NCI-H226 (cell line): ENCODE data around the gene EFHD2.
"Not testable (repeated sequence)": the region's sequence is repeated elsewhere in the genome, so short reads cannot be mapped to it uniquely, and the experiment has no call there.

Experiments used
- DNase-seq: peaks from one replicate; pipeline ENCODE4 v3.0.0-alpha.2; 2015

EFHD2 gene

DNA sequence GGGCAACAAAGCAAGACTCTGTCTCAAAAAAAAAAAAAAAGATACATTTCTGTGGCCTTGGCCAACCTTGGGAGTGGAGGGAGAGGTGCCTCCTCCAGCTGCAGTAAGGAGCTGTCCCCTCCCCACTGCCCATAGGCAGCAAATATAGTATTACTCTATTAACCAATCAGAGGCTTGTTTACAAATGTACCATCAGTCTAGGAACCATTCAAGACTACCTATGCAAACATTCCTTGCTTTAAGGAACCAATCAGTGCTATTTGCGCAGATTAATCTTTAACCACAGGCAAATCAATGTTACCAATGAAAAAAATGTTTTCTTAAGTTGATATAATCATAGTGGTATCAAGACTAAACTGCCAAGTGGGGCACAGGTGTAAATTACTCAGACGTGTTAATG lies 47.9 kb downstream of the EFHD2 start:
- no peak for DNase-seq

DNA sequence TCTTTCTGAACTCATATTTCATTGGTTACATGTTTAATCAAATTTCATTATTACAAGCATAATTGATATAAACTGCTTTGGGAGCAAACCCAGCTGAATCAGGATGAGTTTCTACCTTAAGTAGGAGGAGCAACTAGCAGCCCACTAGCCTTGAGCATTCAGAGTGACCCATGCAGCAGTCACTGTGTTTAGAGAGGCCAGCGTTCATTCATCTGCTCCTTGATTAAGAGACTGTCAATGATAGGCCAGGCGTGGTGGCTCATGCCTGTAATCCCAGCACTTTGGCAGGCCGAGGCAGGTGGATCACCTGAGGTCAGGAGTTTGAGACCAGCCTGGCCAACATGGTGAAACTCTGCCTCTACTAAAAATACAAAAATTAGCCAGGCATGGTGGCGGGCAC lies 48.7 kb downstream of the EFHD2 start:
- DNase-seq: not testable (repeated sequence)

DNA sequence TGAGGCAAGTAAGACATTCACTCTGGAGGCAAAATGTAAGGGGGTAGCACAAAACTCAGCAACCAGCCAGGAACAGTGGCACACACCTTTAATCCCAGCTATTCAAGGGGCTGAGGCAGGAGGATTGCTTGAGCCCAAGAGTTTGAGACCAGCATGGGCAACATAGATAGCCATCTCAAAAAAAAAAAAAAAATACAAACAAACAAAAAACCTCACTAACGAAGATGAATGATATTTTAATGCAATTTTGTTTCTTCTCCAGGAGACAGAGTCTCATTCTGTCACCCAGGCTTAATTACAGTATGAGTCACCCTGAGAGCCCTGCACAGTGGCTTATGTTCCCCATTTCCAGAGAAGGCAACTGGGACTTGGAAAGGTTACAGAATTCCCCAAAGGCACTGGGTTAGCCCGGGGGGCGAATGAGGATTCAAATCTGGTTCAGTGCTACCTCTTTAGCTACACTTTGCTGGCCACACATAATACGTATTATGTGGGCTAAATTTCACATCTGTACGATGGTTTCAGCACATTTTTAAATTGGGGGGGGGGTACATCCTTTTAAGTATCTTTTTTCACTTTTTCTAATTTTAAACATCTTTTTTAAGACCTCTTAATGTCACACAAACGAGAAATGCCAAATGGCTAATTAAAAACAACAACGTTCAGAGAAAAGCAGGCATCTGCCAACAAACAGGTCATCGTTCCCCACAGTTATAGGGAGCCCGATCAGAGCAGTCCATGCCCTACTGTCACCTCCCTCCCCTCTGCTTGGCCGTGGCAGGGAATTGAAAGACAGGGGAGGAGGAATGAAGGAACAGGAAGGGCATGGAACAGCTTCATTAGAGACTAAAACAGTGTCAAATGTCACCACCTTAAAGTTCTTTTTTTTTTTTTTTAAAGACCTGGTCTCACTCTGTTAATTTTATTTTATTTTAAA lies 50.4 kb downstream of the EFHD2 start:
- no peak for DNase-seq

DNA sequence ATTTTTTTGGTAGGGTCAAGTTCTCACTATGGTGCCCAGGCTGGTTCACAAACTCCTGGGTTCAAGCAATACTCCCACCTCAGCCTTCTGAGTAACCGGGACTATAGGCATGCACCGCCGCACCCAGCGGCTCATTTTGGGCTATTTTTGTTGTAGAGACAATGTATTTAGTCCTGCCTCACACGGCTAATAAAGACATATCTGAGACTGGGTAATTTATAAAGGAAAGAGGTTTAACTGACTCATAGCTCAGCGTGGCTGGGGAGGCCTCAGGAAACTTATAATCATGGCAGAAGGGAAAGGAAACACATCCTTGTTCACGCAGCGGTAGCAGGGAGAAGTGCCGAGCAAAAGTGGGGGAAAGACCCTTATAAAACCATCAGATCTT lies 51.0 kb downstream of the EFHD2 start:
- DNase-seq: no peak

DNA sequence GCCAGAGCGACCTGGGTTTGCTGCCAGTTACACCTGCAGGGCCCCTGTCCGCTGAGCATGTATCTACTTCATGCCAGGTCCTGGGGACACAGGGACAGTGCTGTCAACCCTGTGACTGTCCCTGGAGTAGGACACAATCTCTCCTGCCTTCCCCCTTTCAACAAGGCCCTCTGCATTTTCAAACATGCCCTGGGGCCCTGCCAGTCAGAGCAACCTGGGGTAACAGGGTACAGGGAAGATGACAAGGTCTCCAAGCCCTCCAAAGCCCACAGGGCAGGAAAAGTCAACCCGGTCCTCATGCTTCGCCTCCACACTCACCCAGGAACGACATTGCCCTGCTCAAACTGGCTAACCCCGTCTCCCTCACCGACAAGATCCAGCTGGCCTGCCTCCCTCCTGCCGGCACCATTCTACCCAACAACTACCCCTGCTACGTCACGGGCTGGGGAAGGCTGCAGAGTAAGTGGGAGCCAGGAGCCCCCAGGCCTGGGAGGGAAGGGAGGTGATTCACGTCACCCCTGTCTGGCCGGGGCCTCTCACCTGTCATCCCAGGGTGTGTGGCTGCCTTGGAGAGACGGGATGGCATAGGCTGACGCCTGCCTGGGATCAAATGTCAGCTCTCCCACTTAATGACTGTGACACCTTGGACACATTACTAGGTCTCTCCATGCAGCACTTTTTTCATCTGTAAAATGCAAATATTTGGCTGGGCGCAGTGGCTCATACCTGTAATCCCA lies 53.5 kb downstream of the EFHD2 start:
- not testable (repeated sequence) for DNase-seq

DNA sequence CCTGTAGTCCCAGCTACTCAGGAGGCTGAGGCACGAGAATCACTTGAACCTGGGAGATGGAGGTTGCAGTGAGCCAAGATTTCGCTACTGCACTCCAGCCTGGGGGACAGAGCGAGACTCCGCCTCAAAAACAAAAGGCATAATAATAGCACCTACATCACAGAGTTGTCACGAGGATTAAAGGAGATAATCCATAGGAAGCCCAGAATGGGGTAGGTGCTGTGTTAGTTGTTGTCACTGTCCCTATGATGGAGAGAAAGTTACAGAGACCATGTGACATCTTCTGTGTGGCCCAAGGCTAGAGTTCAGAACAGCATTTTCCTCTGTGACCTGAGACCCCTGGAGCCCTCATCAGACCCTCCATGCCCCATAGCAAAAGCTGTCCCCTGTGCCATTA lies 54.2 kb downstream of the EFHD2 start:
- not testable (repeated sequence) for DNase-seq

DNA sequence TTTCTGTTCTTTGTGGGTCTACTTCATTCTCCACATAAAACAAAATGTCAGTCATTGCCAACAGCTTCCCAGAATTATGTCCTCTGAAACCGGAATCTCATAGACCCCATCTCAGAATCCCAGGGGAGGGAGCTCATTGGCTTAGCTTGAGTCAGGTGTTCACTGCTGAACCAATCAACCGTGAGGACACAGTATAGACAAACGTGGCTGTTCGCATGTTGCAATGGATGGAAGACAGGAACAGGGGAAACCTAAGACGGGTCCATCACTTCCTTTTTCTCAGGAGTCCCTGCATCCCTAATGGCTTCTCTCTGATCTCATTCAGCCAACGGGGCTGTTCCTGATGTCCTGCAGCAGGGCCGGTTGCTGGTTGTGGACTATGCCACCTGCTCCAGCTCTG lies 56.0 kb downstream of the EFHD2 start:
- DNase-seq: no peak

DNA sequence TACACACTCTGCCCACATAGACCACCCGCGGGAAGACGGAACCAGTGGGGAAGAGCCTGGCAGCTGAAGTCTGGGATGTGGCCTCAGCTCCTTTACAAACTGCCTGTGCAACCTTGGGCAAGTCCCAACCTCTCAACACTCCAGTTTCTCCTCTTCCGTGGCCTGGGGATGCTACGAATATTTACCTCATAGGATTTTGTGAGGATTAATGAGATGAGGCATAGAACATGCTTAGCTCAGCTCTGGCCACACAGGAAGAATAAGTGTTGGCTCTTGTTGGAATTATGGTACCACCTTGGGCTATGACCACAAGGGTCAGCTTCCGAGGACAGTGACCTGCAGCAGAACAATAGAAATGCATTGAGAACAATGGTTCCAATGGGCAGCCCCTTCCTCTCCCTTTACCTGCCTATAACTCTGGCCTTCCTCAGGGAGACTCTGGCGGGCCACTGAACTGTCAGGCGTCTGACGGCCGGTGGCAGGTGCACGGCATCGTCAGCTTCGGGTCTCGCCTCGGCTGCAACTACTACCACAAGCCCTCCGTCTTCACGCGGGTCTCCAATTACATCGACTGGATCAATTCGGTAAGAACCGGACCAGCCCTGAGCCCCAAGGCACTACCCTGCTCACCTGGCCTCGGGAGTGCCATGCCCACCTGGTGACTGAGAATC lies 57.4 kb downstream of the EFHD2 start:
- not testable (repeated sequence) for DNase-seq

DNA sequence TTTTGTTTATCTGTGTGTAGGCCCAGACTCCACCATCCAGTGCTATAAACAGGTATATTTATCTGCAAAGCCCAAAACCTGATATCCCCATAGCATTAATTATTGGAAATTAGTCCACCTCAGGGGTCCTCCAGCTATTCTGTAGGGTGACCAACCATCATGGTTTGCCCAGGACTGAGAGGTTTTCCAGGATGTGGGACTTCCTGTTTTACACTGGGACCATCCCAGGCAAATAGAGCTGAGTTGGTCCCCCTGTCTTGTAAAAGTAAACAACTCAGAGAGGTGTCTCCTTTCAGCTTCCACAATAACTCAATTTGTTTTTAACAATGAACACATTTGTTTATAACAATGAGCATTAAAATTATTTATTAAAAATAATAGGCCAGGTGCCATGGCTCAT lies 58.5 kb downstream of the EFHD2 start:
- no peak for DNase-seq

DNA sequence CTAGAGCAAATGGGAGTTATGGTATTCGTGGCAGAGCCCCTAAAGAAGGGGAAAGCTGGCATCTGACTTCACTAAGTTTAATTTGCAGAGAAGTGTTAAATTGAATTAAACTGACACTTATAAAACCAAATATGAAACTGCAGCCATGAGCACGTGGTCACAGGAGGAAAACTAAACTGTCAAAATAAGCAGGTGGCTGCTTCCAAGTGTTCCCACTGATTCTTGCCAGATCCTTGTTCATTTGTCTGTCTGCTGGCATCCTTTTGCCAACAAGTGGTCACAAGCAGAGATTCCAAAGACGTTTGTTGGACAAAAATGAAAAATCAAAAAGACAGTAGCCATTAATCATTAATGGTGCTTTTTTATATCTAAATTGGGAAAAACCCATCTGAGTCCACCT lies 59.7 kb downstream of the EFHD2 start:
- DNase-seq: no peak

DNA sequence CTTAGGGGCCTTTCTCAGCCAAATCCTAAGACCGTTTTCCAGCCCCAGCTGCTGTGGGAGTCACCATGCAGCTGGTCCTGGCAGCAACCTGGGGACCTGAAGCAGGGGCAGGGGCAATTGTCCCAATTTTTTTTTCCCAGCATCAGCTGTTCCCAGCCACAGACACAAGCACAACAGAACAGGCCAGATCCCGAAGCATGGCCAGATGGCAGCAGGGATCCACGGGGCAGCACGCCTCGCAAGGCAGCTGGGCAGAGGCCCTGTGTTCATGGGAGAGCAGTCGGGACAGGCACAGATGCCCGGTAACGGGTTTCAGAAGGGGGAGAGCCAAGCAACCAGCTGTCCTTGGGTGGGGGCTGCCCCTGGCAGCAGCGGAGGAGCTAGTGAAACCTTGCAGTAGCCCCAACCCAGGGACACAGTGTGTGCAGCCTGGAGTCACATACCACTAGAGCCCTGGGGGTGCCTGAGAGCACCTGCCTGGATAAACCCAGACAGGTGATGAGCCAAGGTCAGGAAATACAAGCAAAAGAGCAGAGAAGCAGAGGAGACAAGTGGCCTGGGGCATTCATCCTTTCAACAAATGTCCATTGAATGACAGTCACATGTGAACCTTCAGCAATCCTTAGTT lies 60.2 kb downstream of the EFHD2 start:
- not testable (repeated sequence) for DNase-seq

DNA sequence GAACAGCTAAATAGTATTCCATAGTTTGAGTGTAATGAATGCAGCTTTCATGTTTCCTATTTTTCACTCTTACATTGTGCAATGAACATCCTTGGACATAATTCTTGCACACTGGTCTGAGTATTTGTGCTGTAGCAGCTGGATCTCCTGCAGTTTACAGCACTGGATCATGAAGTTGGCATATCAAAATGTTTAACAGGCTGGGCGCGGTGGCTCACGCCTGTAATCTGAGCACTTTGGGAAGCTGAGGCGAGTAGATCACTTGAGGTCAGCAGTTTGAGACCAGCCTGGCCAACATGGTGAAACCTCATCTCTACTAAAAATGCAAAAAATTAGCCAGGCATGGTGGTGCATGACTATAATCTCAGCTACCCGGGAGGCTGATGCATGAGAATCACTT lies 61.4 kb downstream of the EFHD2 start:
- not testable (repeated sequence) for DNase-seq

DNA sequence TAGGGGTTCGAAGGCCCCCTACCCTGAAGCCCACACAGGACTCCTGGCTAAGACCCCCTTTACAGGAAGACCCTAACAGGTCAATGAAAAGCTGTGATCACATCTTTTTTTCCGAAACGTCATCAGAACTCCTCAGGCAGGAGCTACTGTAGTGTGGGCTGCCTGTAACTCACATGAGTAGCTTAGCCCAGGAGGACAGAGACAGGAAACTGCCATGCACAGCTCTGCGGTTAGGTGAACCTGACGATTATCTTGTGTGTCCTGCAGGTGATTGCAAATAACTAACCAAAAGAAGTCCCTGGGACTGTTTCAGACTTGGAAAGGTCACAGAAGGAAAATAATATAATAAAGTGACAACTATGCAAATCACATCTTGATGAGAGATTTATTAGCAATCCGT lies 62.0 kb downstream of the EFHD2 start:
- not testable (repeated sequence) for DNase-seq

DNA sequence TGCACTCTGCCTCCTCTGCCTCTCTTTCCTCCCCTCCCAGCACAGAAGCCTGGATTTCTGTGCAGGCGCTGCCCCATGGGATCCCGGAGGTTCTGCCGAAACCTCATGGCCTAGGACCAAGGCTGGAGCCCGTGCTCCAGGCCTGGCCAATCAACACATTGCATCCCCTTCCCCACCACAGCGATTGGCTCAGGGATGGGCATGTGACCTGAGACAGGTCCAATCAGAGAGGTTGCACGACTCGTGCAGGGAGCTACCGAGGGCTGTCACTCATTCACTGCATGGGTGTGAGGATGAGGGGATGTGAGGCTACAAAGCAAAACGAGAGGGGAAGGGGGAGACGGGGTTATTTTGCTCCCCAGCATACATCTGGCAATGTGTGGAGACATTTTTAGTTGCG lies 62.9 kb downstream of the EFHD2 start:
- DNase-seq: no peak

DNA sequence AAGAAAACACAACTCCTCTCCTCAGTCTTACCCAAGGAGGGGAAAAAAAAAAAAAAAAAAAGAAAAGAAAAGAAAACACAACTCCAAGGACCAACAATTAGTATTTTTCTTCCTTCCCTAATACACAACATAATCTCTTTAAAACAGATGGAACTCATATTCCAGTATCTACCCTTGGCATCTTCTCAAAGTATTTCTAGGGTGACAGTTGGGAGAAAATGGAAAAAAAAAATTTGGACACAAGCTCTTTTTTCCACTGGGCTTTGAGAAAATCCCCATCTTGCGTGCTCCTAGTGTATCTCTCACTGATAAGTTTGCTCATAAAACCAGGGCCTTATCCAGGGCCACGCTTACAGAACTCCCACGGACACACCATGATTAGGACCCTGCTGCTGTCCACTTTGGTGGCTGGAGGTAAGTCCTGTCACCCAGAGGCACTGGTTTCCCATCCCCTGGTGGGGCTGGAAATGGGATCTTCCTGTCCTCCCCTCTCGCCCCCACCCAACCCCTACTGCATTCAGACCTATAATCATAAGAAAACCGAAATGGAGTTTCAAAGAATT lies 66.1 kb downstream of the EFHD2 start, which contains the start of gene CELA2B:
CELA2B (plus strand) TSS at position 353 of the 563 bp plus-strand sequence; CDS start at position 375, 22 bp downstream.
- DNase-seq: no peak

DNA sequence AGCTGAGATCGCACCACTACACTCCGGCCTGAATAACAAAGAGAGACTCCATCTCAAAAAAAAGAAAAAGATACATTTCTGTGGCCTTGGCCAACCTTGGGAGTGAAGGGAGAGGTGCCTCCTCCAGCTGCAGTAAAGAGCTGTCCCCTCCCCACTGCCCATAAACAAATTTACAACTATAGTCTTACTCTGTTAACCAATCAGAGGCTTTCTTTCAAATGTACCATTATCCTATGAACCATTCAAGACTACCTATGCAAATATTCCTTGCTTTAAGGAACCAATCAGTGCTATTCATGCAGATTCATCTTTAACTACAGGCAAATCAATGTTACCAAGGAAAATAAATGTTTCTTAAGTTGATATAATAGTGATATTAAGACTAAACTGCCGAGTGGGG lies 67.2 kb downstream of the EFHD2 start:
- no peak for DNase-seq

DNA sequence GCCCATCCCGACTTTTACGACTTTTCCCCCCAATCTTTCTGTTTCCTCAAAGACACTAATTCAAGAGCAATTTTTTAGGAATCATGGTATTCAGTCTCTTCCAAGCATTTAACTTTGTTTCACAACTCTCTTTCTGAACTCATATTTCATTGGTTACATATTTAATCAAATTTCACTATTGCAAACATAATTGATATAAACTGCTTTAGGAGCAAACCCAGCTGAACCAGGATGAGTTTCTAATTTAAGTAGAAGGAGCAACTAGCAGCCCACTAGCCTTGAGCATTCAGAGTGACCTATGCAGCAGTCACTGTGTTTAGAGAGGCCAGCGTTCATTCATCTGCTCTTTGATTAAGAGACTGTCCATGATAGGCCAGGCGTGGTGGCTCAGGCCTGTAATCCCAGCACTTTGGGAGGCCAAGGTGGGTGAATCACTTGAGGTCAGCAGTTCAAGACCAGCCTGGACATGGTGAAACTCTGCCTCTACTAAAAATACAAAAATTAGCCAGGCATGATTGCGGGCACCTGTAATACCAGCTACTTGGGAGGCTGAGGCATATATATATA lies 68.0 kb downstream of the EFHD2 start:
- no peak for DNase-seq
